GM18502 (cell line): ENCODE results near the gene NUDT22.

ENCODE experiments used
- ATAC-seq: cut with Tn5 transposase; IDR thresholded peaks from one replicate; pipeline ENCODE4 v1.9.1; 2021; ENCODE audit warnings: mild to moderate bottlenecking; ENCODE audit not compliant: unreplicated experiment, poor library complexity

NUDT22 gene

DNA sequence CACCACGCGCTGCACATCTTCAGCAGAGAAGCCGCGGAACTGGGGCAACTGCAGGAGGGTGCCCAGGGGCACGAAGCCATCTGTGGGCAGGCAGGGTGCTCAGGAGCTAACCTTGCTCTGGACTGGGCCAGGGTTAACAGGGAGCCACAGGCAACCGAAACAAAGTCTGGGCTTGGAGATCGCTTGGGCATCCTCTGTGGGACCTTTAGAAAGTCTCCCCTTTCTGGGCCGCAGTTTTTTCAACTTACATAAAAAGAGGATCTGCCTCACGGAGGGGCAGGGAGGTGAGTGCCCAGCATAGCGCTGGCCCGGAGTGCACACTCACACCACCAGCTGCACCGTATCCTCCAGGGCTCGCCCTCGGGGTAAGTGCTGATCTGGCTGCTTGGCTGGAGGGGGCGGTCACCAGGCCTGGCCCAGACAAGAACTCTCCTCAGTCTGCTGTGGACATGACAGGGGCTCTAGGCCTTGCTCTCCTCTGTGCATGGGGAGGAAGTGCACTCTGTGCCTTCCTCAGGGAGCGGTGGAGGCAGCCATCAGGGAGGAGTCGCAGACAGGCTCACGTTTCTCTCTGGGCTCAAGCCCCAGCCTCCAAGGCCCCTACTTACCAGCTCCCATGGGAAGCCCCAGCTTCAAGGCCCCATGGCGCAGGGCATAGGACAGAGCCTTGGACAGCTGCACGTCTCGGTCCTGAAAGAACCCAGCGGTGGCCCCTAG, 1.0 kb upstream of the NUDT22 start:
- no peak for ATAC-seq

DNA sequence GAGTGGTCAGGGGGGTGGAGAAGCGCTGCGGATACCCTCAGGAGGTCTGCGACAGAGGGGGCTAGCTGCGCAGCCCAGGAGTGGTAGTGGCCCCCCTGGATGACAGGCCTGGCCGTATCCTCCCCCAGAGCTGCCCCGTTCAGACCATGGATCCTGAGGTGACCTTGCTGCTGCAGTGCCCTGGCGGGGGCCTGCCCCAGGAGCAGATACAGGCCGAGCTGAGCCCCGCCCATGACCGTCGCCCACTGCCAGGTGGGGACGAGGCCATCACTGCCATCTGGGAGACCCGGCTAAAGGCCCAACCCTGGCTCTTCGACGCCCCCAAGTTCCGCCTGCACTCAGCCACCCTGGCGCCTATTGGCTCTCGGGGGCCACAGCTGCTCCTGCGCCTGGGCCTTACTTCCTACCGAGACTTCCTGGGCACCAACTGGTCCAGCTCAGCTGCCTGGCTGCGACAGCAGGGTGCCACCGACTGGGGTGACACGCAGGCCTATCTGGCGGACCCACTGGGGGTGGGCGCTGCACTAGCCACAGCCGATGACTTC, 505 bp downstream of the NUDT22 start:
- peak; percentile 21 for ATAC-seq

DNA sequence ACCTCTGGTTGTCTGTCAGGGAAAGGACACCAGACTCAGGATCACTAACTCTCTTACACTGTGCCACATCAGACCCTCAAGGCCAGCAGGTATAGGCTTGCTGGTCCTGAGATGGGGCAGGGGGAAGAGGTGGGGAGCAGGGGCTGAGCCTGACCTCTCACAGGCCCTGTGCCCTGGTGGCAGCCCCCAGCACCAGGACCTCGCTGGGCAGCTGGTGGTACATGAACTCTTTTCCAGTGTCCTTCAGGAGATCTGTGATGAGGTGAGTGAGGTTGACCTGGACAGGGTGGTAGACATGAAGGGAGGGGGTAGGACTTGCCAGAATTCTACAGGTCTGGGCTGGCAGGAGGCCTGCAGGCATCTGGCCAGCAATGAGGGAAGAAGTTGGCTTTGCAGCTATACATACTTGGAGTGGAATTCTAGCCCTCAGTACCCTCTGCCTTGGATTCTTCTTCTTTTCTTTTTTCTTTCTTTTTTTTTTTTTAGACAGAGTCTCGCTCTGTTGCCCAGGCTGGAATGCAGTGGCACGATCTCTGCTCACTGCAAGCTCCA, 1.4 kb downstream of the NUDT22 start:
- ATAC-seq = no peak

DNA sequence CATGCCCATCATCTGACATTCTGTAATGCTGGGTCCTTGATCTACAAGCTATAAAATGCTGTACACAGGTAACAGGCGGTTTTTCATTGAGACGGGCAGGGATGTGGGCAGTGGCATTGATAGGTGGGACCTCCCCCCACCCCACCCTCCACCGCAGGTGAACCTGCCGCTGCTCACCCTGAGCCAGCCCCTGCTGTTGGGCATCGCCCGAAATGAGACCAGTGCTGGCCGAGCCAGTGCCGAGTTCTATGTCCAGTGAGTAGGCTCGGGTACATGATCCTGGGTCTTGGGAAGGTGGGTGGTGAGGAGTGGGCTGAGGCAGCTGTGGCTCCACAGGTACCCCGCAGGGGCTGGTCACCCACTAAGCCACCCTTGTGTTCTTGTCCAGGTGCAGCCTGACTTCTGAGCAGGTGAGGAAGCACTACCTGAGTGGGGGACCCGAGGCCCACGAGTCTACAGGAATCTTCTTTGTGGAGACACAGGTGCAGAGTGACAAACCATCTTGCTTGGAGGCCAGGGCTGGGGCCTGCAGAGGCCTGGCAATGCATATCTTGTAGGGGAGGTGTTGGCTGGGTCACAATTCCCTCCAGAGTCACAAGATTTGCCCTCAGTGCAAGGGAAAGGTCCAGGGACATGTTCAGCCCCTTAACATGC, 3.1 kb downstream of the NUDT22 start:
- no peak for ATAC-seq

DNA sequence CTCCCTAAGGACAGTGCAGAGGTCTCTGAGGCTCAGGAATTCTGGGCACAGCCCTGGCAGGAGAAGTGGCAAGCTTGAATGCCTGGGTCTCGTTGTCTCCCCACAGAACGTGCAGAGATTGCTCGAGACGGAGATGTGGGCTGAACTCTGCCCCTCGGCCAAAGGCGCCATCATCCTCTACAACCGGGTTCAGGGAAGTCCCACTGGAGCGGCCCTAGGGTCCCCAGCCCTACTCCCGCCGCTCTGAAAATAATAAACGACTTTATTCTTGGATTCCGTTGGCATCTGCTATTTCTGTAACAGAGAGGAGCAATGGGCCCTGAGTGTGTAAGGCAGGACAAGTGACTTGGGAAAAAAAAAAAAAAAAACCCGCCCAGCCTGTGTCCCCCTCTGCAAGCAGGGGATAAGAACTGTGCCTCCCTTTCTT, 3.7 kb downstream of the NUDT22 start:
- no peak for ATAC-seq

DNA sequence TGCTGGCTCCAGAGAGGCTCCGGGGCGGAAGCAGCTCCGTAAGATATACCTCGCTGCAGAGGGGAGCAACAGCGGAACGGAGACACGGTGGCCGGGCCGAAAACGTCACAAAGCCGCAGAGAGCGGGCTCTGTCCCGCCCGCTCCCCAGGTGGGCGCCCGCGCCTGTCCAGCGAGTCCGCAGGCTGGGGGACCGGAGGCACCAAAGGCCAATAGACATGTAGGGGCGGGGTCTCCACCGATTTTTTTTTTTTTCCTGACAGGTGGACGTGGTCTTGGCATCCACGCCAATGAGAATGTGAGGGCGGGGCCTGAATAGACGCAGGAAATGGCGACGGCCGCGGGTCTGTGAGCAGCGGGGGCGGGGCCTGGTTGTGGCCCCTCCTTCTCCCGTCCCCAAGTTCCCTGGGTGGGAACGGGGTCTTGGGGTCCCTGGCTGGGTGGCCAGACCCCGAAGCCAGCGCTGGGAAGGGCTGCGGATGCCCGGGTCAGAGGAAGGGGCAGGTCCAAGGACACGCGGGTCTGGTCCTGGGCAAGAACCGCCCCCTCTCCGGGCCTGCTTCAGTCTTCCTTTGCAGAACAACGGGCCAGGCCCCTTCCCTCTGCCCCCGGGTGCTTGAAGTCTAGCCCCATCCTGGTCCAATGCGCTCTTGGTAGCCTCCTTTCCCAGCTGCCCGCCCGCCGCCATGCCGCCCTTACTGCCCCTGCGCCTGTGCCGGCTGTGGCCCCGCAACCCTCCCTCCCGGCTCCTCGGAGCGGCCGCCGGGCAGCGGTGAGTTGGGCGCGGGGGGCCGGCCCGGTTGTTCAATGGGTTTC, 4.3 kb downstream of the NUDT22 start, which contains the start of gene DNAJC4:
DNAJC4 (plus strand) TSS at position 378 of the 814 bp plus-strand sequence; CDS start at position 685, 307 bp downstream.
- ATAC-seq = peak; percentile 47

DNA sequence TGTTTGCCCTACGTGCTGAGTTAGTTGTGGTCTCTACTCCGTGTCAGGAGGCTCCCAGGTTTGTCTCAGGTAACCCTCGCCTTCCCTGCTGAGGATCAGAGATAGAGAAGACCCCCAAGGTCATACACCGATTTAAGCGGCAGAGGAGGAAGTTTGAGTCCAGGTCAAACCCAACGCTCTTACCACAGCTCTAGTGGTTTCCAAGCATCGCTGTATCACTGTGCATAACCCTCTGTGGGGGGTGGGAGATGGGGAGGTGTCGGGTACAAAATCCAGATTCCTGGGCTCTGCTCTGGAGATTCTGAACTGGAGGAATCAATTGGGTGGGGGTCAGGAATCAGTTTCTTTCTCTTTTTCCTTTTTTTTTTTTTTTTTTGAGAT, 4.9 kb downstream of the NUDT22 start:
- ATAC-seq = no peak

DNA sequence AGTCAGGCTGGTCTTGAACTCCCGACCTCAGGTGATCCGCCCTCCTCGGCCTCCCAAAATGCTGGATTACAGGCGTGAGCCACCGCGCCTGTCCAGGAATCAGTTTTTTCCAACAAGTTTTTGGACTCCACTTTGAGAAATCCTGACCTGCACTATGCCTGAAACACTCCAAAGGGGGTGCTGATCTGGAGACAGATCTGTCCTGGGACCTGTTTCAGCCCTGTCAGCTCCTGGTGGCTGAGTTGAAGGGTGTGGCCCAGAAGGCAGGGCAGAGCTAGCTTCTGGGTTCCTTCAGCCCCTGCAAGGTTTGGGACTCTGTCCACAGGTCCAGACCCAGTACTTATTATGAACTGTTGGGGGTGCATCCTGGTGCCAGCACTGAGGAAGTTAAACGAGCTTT, 5.5 kb downstream of the NUDT22 start:
- ATAC-seq = no peak

DNA sequence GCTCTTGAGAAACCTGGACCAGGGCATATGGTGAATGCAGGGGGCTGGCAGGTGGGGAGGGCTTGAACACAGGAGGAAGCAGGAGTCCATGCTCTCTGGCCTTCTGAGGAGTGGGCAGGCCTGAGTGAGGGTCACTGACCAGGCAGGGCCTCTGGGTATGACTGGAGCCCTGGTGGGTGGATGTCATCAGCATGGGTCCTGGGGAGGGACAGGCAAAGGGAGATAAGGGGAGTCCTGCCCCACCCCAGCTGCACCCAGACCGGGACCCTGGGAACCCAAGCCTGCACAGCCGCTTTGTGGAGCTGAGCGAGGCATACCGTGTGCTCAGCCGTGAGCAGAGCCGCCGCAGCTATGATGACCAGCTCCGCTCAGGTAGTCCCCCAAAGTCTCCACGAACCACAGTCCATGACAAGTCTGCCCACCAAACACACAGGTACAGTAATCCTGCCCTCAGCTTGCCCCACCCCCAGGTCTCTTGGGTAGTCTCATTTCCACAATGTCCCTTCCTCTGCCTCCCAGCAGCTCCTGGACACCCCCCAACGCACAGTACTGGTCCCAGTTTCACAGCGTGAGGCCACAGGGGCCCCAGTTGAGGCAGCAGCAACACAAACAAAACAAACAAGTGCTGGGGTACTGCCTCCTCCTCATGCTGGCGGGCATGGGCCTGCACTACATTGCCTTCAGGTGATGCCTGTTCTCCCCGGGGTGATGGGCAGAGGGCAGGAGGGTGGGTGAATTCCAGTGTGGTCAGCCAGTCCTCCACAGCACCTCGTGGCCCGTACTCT, 6.3 kb downstream of the NUDT22 start:
- ATAC-seq = no peak

DNA sequence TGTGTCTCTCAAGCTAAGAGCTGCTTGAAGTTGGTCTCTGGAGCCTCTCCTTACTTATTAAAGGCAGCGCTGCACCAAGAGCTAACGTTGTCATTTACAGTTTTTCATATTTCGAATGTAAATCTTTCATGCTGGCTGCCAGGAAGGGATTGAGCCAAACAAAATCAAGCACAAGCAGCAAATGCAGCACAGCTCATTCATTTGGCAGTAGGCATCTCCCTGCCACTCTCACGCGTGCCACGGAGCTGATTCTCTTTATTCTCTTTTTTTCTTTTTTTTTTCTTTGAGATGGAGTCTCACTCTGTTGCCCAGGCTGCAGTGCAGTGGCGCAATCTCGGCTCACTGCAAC, 6.9 kb downstream of the NUDT22 start:
- no peak for ATAC-seq

DNA sequence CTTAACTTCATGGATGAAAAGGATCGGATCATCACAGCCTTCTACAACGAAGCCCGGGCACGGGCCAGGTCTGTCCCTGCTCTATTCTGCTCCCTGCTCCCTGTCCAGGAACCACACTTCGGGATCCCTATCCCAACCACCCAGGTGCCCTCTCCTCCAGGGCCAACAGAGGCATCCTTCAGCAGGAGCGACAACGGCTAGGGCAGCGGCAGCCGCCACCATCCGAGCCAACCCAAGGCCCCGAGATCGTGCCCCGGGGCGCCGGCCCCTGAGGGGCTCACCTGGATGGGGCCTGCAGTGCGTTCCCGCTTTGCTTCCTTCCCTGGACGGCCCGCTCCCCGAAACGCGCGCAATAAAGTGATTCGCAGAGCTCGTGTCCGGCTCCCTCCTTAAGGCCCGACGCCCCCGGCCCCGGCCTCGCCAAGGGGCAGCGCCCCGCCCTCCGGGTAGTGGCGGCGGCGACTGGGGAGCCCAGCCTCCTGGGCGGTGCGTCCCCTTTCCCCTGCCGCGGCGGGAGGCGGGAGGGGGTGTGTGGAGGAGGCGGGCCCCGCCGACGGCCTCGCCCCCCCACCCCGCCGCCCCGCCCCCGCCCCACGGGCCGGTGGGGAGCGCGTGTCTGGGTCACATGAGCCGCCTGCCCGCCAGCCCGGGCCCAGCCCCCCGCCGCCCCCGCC, 8.0 kb downstream of the NUDT22 start, which contains the start of gene VEGFB:
VEGFB (plus strand) TSS at position 672 of the 674 bp plus-strand sequence. CDS start 250 bp downstream, outside the sequence.
- ATAC-seq = peak; percentile 37

DNA sequence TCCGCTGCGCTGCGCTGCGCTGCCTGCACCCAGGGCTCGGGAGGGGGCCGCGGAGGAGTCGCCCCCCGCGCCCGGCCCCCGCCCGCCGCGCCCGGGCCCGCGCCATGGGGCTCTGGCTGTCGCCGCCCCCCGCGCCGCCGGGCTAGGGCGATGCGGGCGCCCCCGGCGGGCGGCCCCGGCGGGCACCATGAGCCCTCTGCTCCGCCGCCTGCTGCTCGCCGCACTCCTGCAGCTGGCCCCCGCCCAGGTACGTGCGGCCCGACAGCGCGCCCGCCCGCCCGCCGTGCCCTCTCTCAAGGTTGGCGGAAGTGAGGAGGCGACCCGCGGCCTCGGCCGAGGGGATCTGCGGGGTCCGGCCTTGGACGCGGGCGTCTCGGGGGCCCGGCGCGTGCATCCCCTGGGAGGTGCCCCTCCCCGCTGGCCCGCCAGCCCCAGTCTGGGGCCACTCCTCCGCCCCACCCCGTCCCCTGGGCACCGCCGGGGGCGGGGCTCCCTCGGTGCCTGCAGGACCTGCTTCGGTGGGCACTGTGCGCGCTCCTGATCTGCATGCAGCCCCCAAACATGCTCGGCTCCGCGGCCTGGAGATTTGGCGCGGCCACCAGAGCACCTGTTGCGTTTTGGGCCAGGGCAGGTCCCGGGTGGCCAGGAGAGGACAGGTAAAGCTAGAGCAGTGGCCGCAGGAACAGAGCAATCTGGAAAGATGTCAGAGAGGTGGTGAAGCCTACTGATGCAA, 8.7 kb downstream of the NUDT22 start:
- peak; percentile 27 for ATAC-seq

DNA sequence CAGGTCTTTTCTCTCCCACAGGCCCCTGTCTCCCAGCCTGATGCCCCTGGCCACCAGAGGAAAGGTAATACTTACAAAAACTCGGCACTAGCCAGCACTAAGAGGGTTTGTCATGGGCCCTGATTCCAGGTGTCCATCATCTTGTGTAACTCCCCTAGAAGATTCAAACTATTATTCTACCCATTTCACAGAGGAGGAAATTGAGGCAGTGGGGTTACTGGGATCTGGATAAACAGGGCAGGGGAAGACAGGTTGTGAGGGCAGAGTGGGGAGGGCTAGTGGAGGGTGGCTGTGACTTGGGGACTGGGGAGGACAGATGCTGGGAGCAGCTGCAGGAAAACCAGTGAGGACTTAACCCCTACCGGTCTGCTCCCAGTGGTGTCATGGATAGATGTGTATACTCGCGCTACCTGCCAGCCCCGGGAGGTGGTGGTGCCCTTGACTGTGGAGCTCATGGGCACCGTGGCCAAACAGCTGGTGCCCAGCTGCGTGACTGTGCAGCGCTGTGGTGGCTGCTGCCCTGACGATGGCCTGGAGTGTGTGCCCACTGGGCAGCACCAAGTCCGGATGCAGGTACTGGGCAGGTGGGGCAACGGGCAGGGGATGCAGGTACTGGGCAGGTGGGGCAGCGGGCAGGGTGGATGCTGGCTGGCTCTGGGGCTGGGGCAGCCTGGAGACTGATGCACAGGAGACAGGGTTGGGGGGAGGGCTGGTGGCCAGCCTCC, 9.5 kb downstream of the NUDT22 start:
- no peak for ATAC-seq

DNA sequence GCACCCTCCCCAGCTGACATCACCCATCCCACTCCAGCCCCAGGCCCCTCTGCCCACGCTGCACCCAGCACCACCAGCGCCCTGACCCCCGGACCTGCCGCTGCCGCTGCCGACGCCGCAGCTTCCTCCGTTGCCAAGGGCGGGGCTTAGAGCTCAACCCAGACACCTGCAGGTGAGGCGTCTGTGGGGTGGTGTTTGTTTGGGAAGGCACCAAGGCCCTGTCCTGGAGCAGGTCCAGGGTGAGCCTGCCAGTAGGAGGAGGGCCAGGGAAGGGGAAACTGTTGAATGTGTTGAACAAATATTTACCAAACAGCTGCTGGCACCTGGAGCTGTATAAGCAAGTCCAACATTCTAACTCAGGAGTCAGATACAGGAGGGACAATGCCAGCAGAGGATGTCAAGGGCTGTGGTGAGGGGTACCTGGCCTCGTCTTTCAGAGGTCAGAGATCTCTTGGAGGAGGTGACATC, 11.4 kb downstream of the NUDT22 start:
- ATAC-seq = no peak

DNA sequence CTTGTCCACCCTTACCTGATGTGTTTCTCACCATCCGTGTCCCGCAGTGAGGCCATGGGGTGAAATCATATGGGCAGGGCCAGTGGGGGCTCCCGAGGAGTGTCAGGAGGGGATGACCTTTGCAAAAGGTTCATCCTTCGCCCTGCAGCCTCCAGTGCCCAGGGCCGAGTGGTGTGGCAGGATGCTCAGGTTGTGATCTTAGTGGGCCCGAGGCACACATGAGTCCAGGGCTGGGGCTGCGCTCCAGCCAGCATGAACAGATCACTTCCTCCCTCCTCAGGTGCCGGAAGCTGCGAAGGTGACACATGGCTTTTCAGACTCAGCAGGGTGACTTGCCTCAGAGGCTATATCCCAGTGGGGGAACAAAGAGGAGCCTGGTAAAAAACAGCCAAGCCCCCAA, 12.0 kb downstream of the NUDT22 start:
- ATAC-seq = no peak

DNA sequence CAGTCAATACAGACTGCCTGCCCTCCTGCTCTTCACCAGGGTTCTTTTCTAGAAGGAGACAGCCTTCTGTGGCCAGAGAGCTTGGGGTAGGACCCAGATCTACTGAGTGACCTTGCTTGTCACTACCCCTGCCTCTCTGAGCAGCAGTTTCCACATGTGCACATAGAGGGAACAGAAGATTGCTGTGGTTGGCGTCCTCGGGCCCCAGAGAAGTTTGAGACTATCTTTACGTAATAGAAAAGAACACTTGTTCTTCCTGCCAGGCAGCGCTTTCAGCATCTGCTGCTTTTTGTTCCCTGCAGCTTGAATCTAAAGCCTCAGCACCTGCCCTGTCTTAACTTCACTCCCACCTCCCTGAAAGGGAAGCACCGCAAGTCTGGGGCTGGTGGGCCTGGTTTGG, 12.9 kb downstream of the NUDT22 start:
- ATAC-seq = no peak

DNA sequence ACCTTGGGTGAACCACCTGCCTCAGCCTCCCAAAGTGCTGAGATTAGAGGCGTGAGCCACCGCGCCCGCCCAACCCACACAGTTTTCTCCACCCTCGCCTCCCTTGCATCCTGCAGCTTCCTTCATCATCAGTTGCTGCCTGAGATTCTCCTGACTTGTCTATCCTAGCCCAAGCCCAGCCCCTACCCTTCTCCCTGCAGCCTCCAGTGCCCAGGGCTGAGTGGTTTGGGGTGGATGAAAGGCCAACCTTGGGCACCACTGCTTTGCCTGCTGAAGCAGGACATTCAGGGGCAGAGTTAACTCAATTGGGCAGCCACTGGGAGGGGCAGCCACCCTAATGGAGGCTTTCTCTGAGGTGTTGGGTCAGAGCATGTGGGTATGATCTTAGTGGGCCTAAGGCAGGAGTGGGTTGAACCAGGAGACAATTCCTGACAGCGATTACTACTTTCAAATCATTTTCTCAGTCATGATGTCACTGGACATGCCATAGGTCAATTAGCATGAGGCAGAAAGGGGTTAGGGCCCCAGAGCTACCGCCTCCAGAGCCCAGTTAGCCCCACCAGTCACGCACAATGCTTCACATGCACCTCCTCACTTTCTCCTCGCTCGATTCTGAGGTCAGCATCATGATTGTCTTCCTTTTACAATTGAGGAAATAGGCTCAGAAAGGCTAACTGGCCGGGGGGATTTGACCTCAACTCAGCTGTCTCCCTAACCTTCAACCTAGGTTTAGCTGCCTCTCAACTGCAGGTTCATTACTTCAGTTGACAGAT, 13.8 kb downstream of the NUDT22 start:
- ATAC-seq = peak; percentile 9
